G401 (cell line): Measurements from ENCODE around the gene ACOT9. TPM values are rescaled to one million over a fixed set of nuclear protein-coding genes. Genes with fewer than 3 reads are reported as not detected.
A peak's percentile ranks its signal among the peaks of the same experiment; 100 is the strongest.
"Not testable (repeated sequence)": the region's sequence is repeated elsewhere in the genome, so short reads cannot be mapped to it uniquely, and the experiment has no call there.

Experiments
- DNase-seq: peaks from one replicate; pipeline ENCODE4 v3.0.0-alpha.2; 2015; ENCODE audit warnings: low spot score
- in situ Hi-C: cut with HindIII; loops from 2 replicates; pipeline ENCODE4 v1.10.0; 2016; ENCODE audit warnings: low sequenced_read_pairs, mixed read lengths
- total RNA-seq: library from RNA; depleted of rRNA; stranded (reverse); fragments of >200 nt; shearing (Covaris generic); gene quantifications from 2 replicates; pipeline ENCODE4 v1.2.3, GENCODE V29; 2014; rRNA removed

ACOT9 gene
- 58.6 and 79.3 TPM in 2 replicates for total RNA-seq

- peak; percentile 87 for DNase-seq
- in situ Hi-C loops = no loop called here
These were observed at the start of gene ACOT9 for GRCh38 chrX:23742697-23743622. ACOT9 (minus strand) TSS chrX:23743276; CDS start chrX:23743144, 132 bp downstream.

- in situ Hi-C loops = no loop called here
- no peak for DNase-seq
These were observed 47.0 kb upstream of the ACOT9 start for GRCh38 chrX:23790155-23790497.

- DNase-seq = peak; percentile 66
- in situ Hi-C loops = no loop called here
These were observed 46.5 kb upstream of the ACOT9 start for GRCh38 chrX:23789386-23790154.

GRCh38 chrX:23788946-23789345 lies 45.9 kb upstream of the ACOT9 start:
- DNase-seq = no peak
- in situ Hi-C loops = no loop called here

- no peak for DNase-seq
- in situ Hi-C loops = no loop called here
These were observed 45.4 kb upstream of the ACOT9 start for GRCh38 chrX:23788521-23788920.

- in situ Hi-C loops = no loop called here
- no peak for DNase-seq
These were observed 44.7 kb upstream of the ACOT9 start for GRCh38 chrX:23787745-23788118.

- in situ Hi-C loops = no loop called here
- no peak for DNase-seq
These were observed 43.3 kb upstream of the ACOT9 start for GRCh38 chrX:23786268-23786815.

GRCh38 chrX:23785580-23785979 lies 42.5 kb upstream of the ACOT9 start:
- in situ Hi-C loops = no loop called here
- DNase-seq = no peak

- DNase-seq = no peak
- in situ Hi-C loops = no loop called here
These were observed 41.6 kb upstream of the ACOT9 start for GRCh38 chrX:23784470-23785331.

- in situ Hi-C loops = no loop called here
- no peak for DNase-seq
These were observed 40.8 kb upstream of the ACOT9 start for GRCh38 chrX:23783589-23784469.

GRCh38 chrX:23782863-23783588 lies 40.0 kb upstream of the ACOT9 start, which contains the start of gene SAT1:
SAT1 (plus strand) TSS chrX:23783173; CDS start chrX:23783352, 179 bp downstream.
- in situ Hi-C loops = no loop called here
- peak; percentile 95 for DNase-seq

- no peak for DNase-seq
- in situ Hi-C loops = no loop called here
These were observed 39.4 kb upstream of the ACOT9 start for GRCh38 chrX:23782455-23782854.

- no peak for DNase-seq
- in situ Hi-C loops = no loop called here
These were observed 35.9 kb upstream of the ACOT9 start for GRCh38 chrX:23779025-23779424.

GRCh38 chrX:23776363-23776762 lies 33.3 kb upstream of the ACOT9 start:
- no peak for DNase-seq
- in situ Hi-C loops = no loop called here

- in situ Hi-C loops = no loop called here
- DNase-seq = no peak
These were observed 30.6 kb upstream of the ACOT9 start for GRCh38 chrX:23773601-23774175.

GRCh38 chrX:23771086-23771485 lies 28.0 kb upstream of the ACOT9 start:
- DNase-seq, in situ Hi-C loops: not testable (repeated sequence)

GRCh38 chrX:23770142-23770541 lies 27.1 kb upstream of the ACOT9 start:
- DNase-seq = no peak
- in situ Hi-C loops = no loop called here
